GM12878 (cell line): ENCODE measurements around the gene NEU4.

Experiments used
- ASH2L ChIP-seq: fragments of 300-600, 200-600 bp; sonication (generic); IDR thresholded peaks from 2 replicates; pipeline ENCODE4 v1.6.1; 2017; ENCODE audit warnings: low read depth, mild to moderate bottlenecking, borderline replicate concordance
- TF ChIP-seq, protein P1 (sequence below), 3 experiments: IDR thresholded peaks in 2 of 3; conservative IDR thresholded peaks in 1 of 3; 2 replicates each; pipeline ENCODE4 v1.5.1; 2011; ENCODE audit warnings: low read depth in 3 of 3, low read length in 3 of 3, mild to moderate bottlenecking in 3 of 3, control low read depth in 2 of 3, moderate library complexity in 2 of 3, inconsistent platforms in 1 of 3, mixed read lengths in 1 of 3; ENCODE audit not compliant: control insufficient read depth in 2 of 3, insufficient read depth in 1 of 3; ENCODE audit errors: extremely low read depth in 1 of 3

- TF ChIP-seq, protein P1, sequence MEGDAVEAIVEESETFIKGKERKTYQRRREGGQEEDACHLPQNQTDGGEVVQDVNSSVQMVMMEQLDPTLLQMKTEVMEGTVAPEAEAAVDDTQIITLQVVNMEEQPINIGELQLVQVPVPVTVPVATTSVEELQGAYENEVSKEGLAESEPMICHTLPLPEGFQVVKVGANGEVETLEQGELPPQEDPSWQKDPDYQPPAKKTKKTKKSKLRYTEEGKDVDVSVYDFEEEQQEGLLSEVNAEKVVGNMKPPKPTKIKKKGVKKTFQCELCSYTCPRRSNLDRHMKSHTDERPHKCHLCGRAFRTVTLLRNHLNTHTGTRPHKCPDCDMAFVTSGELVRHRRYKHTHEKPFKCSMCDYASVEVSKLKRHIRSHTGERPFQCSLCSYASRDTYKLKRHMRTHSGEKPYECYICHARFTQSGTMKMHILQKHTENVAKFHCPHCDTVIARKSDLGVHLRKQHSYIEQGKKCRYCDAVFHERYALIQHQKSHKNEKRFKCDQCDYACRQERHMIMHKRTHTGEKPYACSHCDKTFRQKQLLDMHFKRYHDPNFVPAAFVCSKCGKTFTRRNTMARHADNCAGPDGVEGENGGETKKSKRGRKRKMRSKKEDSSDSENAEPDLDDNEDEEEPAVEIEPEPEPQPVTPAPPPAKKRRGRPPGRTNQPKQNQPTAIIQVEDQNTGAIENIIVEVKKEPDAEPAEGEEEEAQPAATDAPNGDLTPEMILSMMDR (IDR thresholded peaks at IDR 0.05 in 2 of 3, conservative IDR thresholded peaks at IDR 0.05 in 1 of 3; ENCODE audit: control insufficient read depth in 2 of 3, extremely low read depth in 1 of 3, insufficient read depth in 1 of 3, low read depth in 3 of 3, low read length in 3 of 3) = no peak
- no peak for TF ChIP-seq ASH2L
These were observed 32.4 kb downstream of the NEU4 start for GRCh38 chr2:241841181-241842066.
